KG1 (cell line): ENCODE results near the gene ROBO1.

Experiments used
- DNase-seq: peaks from one replicate; lab custom pipeline; 2025; lab: John Stamatoyannopoulos, UW

Gene ROBO1

GRCh38 chr3:79162653-79163052 is 605.1 kb downstream of the ROBO1 start:
- DNase-seq: no peak

- DNase-seq: no peak
Measured at GRCh38 chr3:79161941-79162340, 605.9 kb downstream of the ROBO1 start.

- no peak for DNase-seq
Measured at GRCh38 chr3:79160421-79160820, 607.4 kb downstream of the ROBO1 start.

GRCh38 chr3:79159736-79160135 is 608.1 kb downstream of the ROBO1 start:
- no peak for DNase-seq

GRCh38 chr3:79157191-79157590 is 610.6 kb downstream of the ROBO1 start:
- no peak for DNase-seq

GRCh38 chr3:79154865-79155264 is 612.9 kb downstream of the ROBO1 start:
- DNase-seq: no peak

GRCh38 chr3:79148786-79149185 is 619.0 kb downstream of the ROBO1 start:
- DNase-seq: no peak

GRCh38 chr3:79146024-79146423 is 621.8 kb downstream of the ROBO1 start:
- no peak for DNase-seq

- DNase-seq: no peak
Measured at GRCh38 chr3:79140708-79141107, 627.1 kb downstream of the ROBO1 start.

- no peak for DNase-seq
Measured at GRCh38 chr3:79139395-79140068, 628.3 kb downstream of the ROBO1 start.

- DNase-seq: no peak
Measured at GRCh38 chr3:79125313-79125984, 642.3 kb downstream of the ROBO1 start.

- no peak for DNase-seq
Measured at GRCh38 chr3:79115458-79115857, 652.3 kb downstream of the ROBO1 start.

GRCh38 chr3:79113876-79114275 is 653.9 kb downstream of the ROBO1 start:
- DNase-seq: no peak

- no peak for DNase-seq
Measured at GRCh38 chr3:79111375-79112052, 656.3 kb downstream of the ROBO1 start.

- DNase-seq: no peak
Measured at GRCh38 chr3:79109754-79110153, 658.0 kb downstream of the ROBO1 start.

- DNase-seq: no peak
Measured at GRCh38 chr3:79103307-79103706, 664.5 kb downstream of the ROBO1 start.

- DNase-seq: no peak
Measured at GRCh38 chr3:79097964-79098660, 669.7 kb downstream of the ROBO1 start.

- DNase-seq: no peak
Measured at GRCh38 chr3:79094654-79095053, 673.1 kb downstream of the ROBO1 start.

GRCh38 chr3:79086514-79086913 is 681.3 kb downstream of the ROBO1 start:
- DNase-seq: no peak

- no peak for DNase-seq
Measured at GRCh38 chr3:79085171-79085570, 682.6 kb downstream of the ROBO1 start.

- no peak for DNase-seq
Measured at GRCh38 chr3:79081335-79081734, 686.5 kb downstream of the ROBO1 start.

GRCh38 chr3:79074558-79074957 is 693.2 kb downstream of the ROBO1 start:
- no peak for DNase-seq

GRCh38 chr3:79067734-79068133 is 700.1 kb downstream of the ROBO1 start:
- DNase-seq: no peak
